SK-N-SH treated with all-trans-retinoic acid at 6 μM for 48 hours (cell line): ENCODE data around the gene FGF2.

Experiments used
- ARNTL ChIP-seq: fragments of 450-650 bp; formaldehyde crosslinking; IDR thresholded peaks from 2 replicates; pipeline ENCODE4 v1.5.0; 2020; ENCODE audit warnings: low read depth, mild to moderate bottlenecking, moderate library complexity, borderline replicate concordance
- CSDC2 ChIP-seq: fragments of 250-450 bp; sonication (Bioruptor Pico); IDR thresholded peaks from 2 replicates; pipeline ENCODE4 v1.5.0; 2020; ENCODE audit warnings: mild to moderate bottlenecking, moderate library complexity
- SNAI2 ChIP-seq: fragments of 250-450 bp; sonication (Bioruptor Pico); IDR thresholded peaks from 2 replicates; pipeline ENCODE4 v1.5.0; 2020; ENCODE audit warnings: mild to moderate bottlenecking, moderate library complexity
- TOX ChIP-seq: fragments of 250-450 bp; sonication (Bioruptor Pico); IDR thresholded peaks from 2 replicates; pipeline ENCODE4 v1.8.0; 2021; ENCODE audit warnings: mild to moderate bottlenecking, moderate library complexity, borderline replicate concordance
- ZFP3 ChIP-seq: fragments of 250-450 bp; sonication (Bioruptor Pico); IDR thresholded peaks from 2 replicates; pipeline ENCODE4 v1.5.0; 2020; ENCODE audit warnings: mild to moderate bottlenecking, moderate library complexity
- ZFP30 ChIP-seq: fragments of 450-650 bp; formaldehyde crosslinking; IDR thresholded peaks from 2 replicates; pipeline ENCODE4 v1.5.0; 2022; ENCODE audit warnings: mild to moderate bottlenecking, moderate library complexity
- TF ChIP-seq, protein P1 (sequence below): fragments of 250-450 bp; sonication (Bioruptor Pico); IDR thresholded peaks from 2 replicates; pipeline ENCODE4 v1.8.0; 2021; ENCODE audit warnings: low read depth, mild to moderate bottlenecking, moderate library complexity, borderline replicate concordance

DNA sequence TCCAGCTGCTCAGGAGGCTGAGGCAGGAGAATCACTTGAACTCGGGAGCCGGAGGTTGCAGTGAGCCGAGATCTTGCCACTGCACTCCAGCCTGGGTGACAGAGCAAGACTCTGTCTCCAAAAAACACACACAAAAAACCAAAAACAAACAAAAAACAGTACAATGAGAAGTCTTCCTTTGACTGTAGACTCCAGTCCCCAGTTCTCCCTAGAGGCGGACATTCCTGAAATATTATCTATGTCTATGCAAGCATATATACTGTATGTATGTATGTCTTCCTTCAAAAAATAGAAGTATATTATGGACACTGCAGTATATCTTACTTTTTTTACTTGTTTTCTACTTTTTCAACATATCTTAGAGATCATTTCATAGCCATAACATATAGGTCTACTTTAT lies 10.2 kb upstream of the FGF2 start:
- TF ChIP-seq TOX (no peak), ARNTL (CRISPR knock-in tag) (no peak), ZFP30 (CRISPR knock-in tag) (no peak), ZFP3 (no peak), CSDC2 (CRISPR knock-in tag) (no peak), SNAI2 (CRISPR knock-in tag) (no peak)
- TF ChIP-seq, protein P1, sequence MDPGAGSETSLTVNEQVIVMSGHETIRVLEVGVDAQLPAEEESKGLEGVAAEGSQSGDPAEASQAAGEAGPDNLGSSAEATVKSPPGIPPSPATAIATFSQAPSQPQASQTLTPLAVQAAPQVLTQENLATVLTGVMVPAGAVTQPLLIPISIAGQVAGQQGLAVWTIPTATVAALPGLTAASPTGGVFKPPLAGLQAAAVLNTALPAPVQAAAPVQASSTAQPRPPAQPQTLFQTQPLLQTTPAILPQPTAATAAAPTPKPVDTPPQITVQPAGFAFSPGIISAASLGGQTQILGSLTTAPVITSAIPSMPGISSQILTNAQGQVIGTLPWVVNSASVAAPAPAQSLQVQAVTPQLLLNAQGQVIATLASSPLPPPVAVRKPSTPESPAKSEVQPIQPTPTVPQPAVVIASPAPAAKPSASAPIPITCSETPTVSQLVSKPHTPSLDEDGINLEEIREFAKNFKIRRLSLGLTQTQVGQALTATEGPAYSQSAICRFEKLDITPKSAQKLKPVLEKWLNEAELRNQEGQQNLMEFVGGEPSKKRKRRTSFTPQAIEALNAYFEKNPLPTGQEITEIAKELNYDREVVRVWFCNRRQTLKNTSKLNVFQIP (CRISPR knock-in tag), result no peak
